ENCODE data around the gene UBE2O. TPM values are rescaled to one million over a fixed set of nuclear protein-coding genes. Genes with fewer than 3 reads are reported as not detected.

Gene UBE2O
- total RNA-seq, 1 experiment from 2014 or later: 52.6 TPM

- H3K27ac Mint-ChIP-seq: no peak within 1 kb of the TSS; a peak in 1 of 7 replicates
- no peak within 1 kb of the TSS for H3K18ac ChIP-seq (ENCODE audit: insufficient read length, low read depth, low read length)
Observed at GRCh38 chr17:76467366-76467765, 14.4 kb upstream of the UBE2O start, which contains the start of gene AANAT. AANAT (plus strand) TSS chr17:76467603; CDS start chr17:76468747, 1,144 bp downstream.

More at GRCh38 chr17:76467366-76467765, 14.4 kb upstream of the UBE2O start, which contains the start of gene AANAT:
- H3K79me1 ChIP-seq (ENCODE audit: insufficient read depth, low read depth, low read length, poor library complexity, severe bottlenecking): no peaks in the 10 kb centered on the region
- H3K23ac ChIP-seq (ENCODE audit: insufficient read length, low read depth, low read length): no peak within 1 kb of the TSS
- peaks cover 0 to 18% of the 10 kb centered on the region in 2 experiments; a peak in 3 of 4 replicates for H3K4me1 Mint-ChIP-seq
- H3K27ac ChIP-seq (ENCODE audit: insufficient read length, low read depth, low read length): no peak within 1 kb of the TSS
- no peak within 1 kb of the TSS for H2AK5ac ChIP-seq (ENCODE audit: insufficient read length, low read length)
- no peak within 1 kb of the TSS for H3K4me2 ChIP-seq (ENCODE audit: insufficient read depth, insufficient read length, low read length)
- H2AFZ ChIP-seq (ENCODE audit: low read length): no peak within 1 kb of the TSS
- H3T11ph ChIP-seq (ENCODE audit: low read length): no peak within 1 kb of the TSS
- no peak within 1 kb of the TSS for H2BK5ac ChIP-seq (ENCODE audit: insufficient read length, low read length)
- H4K5ac ChIP-seq (ENCODE audit: insufficient read length, low read depth, low read length): no peak within 1 kb of the TSS
- H3K4ac ChIP-seq (ENCODE audit: low read depth, low read length): no peak within 1 kb of the TSS
- peak; percentile 43 for DNase-seq
- H3K23me2 ChIP-seq (ENCODE audit: insufficient read length, low read depth, low read length, poor library complexity, severe bottlenecking): no peaks in the 10 kb centered on the region
- no peak within 1 kb of the TSS for H4K91ac ChIP-seq (ENCODE audit: insufficient read length, low read depth, low read length)
- H3K9me3 ChIP-seq (ENCODE audit: control insufficient read depth, low read depth, low read length): no peaks in the 10 kb centered on the region
- TF ChIP-seq CTCF (conservative IDR thresholded peaks at IDR 0.05): no peak
- H3K27me3 ChIP-seq (ENCODE audit: insufficient read depth, low read length): no peaks in the 10 kb centered on the region
- peaks cover 16% of the 10 kb centered on the region for H3K27me3 Mint-ChIP-seq (ENCODE audit: low read depth)
- no peak within 1 kb of the TSS for H2BK15ac ChIP-seq (ENCODE audit: low read depth, low read length)
- no CpG with 5 or more reads among the region's 11 CpGs for WGBS (ENCODE audit: extremely low coverage, insufficient read length, low lambda C conversion rate)
- H3K14ac ChIP-seq (ENCODE audit: insufficient read depth, low read length): no peak within 1 kb of the TSS
- no peak within 1 kb of the TSS for H4K8ac ChIP-seq (replicated peaks; ENCODE audit: insufficient read length, low read depth, low read length)
- H3K79me2 ChIP-seq (ENCODE audit: insufficient read depth, low read length): no peaks in the 10 kb centered on the region
- no peaks in the 10 kb centered on the region for H3K9me3 Mint-ChIP-seq
- H3K9ac ChIP-seq (ENCODE audit: extremely low read depth, insufficient read length, low read length): no peak within 1 kb of the TSS
- H3K36me3 Mint-ChIP-seq (ENCODE audit: insufficient read depth in 1 of 3, low read depth in 3 of 3): peaks cover 4 to 11% (median 5%) of the 10 kb centered on the region in 3 experiments; a peak in 4 of 7 replicates
- H3K4me1 ChIP-seq (ENCODE audit: insufficient read depth, low read length): no peaks in the 10 kb centered on the region
- H2BK20ac ChIP-seq (ENCODE audit: low read depth, low read length, poor library complexity, severe bottlenecking): no peak within 1 kb of the TSS
- no peaks in the 10 kb centered on the region for H4K20me1 ChIP-seq (ENCODE audit: control insufficient read depth, insufficient read depth, insufficient read length)
- no peak within 1 kb of the TSS for H2BK12ac ChIP-seq (ENCODE audit: insufficient read length, low read depth, low read length)
- no peak within 1 kb of the TSS; a peak in 1 of 5 replicates for H3K4me3 Mint-ChIP-seq
- no peak within 1 kb of the TSS for H3K56ac ChIP-seq (ENCODE audit: insufficient read length, low read depth, low read length)
- no peak within 1 kb of the TSS for H2BK120ac ChIP-seq (ENCODE audit: low read depth, low read length, poor library complexity, severe bottlenecking)
